Stomach (tissue), 4 donors: ENCODE results near the gene PCSK2.

ENCODE experiments used
- CTCF ChIP-seq, 7 experiments: fragments of 450-650 bp in 4 of 7; fragments of 200-600 bp in 3 of 7; sonication (generic) in 3 of 7; IDR thresholded peaks; one replicate each; pipeline ENCODE4 v1.5.1; 2016 to 2019; ENCODE audit warnings: antibody characterized with exemption in 7 of 7, control low read depth in 2 of 7, mild to moderate bottlenecking in 1 of 7
- EP300 ChIP-seq: sonication (generic); formaldehyde crosslinking; IDR thresholded peaks from one replicate; pipeline ENCODE4 v1.6.1; 2017; ENCODE audit warnings: antibody characterized with exemption
- POLR2A ChIP-seq, 4 donors: fragments of 450-650 bp; IDR thresholded peaks; one replicate each; pipeline ENCODE4 v1.6.1; 2016; ENCODE audit warnings: antibody characterized with exemption in 4 of 4, control low read depth in 2 of 4, mild to moderate bottlenecking in 1 of 4, moderate library complexity in 1 of 4

GRCh38 chr20:17248224-17248623 lies 21.4 kb downstream of the PCSK2 start:
- TF ChIP-seq POLR2A (IDR thresholded peaks at IDR 0.05) (no peak), CTCF (IDR thresholded peaks at IDR 0.05) (no peak), EP300 (no peak)
